ENCODE results near the gene SMARCA4. TPM values are rescaled to one million over a fixed set of nuclear protein-coding genes. Genes with fewer than 3 reads are reported as not detected.

The SMARCA4 gene
- polyA plus RNA-seq (ENCODE audit: low read depth in 6 of 6): 10 to 100 TPM in 1 of 6 donors, 1 to 10 TPM in 5; 4.1 to 21.9 (median 7.2) TPM

DNA sequence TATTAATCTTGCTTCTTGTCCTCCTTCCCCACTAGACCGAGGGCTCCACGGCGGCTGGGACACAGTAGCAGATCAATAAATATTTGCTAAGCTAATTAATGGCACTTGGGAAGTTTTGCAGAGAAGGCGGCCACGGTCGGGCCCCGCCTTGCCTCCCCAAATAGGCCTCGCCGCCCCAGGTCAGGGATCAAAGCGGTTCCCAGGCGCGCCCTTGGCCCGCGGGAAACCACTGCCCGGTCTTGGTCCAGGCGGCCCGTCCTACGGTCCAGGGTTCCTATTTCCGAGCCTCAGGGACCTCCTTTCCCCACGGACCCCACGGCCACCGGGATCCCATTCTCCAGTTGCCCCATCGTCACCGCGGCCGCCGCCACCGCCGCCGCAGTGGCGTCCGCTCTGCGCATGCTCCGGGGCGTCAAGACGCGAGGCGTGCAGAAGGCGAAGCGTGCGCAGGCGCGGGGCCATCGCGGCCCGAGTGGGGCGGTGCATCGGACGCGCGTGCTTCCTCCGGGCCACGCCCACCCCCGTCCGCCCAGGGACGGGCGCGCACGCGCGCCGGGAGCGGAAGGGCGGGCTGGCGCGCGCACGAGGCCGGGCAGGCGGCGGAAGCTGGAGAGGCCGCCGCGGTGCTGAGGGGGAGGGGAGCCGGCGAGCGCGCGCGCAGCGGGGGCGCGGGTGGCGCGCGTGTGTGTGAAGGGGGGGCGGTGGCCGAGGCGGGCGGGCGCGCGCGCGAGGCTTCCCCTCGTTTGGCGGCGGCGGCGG, at the start of gene SMARCA4:
Gene SMARCA4 (plus strand): TSS at position 717 of the 759 bp plus-strand sequence. CDS start 23,122 bp downstream, outside the sequence.
- Mint-ChIP-seq H3K27me3 (no peaks in the 10 kb centered on the region), H3K9me3 (no peaks in the 10 kb centered on the region), H3K4me3 (peak within 1 kb of the TSS; percentile 85 to 95 (median 92)), H3K27ac (peak within 1 kb of the TSS; percentile 87 to 94 (median 91)), H3K36me3 (no peaks in the 10 kb centered on the region), H3K4me1 (peaks cover 22 to 47% (median 46%) of the 10 kb centered on the region in 3 donors)
- DNase-seq (peak; percentile 99), ATAC-seq (ENCODE audit: low read depth in 2 of 2) (peak; percentile 78 to 79)

DNA sequence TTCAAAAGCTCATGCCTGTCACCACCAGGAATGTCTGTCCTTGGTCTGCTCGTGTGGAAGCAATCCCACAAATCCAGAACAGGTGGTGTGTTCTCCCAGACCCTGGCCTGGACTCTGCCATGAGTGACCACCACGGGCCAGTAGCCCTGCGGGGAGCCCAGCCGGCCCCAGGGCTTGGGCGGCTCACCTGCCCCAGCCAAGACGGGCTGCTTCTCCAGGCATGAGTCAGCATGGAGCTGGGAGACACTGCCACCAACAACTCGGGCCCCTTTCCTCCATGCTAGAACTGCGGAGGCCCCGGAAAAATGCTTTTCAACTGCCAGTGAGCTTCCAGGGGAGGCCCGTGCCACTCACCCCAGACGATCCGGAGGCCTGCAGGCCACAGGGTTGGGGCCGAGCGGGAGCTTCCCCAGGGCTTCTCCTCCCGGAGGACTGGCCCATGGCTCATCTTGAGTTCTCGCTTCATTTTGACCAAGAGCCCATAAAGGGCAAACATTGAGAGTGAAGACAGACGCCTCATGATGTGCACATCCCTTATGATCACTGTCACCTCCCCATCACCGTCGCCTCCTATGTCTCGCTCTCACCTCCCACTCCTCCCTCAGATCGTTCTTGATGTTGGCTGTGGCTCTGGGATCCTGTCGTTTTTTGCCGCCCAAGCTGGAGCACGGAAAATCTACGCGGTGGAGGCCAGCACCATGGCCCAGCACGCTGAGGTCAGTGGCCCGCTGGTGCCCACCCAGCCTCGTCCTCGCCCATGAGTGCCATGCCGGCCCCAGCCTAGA, 49.1 kb upstream of the SMARCA4 start:
- no peak for ATAC-seq (ENCODE audit: low read depth in 2 of 2)
- Mint-ChIP-seq H3K36me3 (no peaks in the 10 kb centered on the region), H3K27me3 (no peaks in the 10 kb centered on the region), H3K4me3 (no peak overlapping the region), H3K4me1 (peaks cover 0 to 5% (median 0%) of the 10 kb centered on the region in 3 donors), H3K9me3 (no peaks in the 10 kb centered on the region), H3K27ac (no peak overlapping the region)
- no peak for DNase-seq

DNA sequence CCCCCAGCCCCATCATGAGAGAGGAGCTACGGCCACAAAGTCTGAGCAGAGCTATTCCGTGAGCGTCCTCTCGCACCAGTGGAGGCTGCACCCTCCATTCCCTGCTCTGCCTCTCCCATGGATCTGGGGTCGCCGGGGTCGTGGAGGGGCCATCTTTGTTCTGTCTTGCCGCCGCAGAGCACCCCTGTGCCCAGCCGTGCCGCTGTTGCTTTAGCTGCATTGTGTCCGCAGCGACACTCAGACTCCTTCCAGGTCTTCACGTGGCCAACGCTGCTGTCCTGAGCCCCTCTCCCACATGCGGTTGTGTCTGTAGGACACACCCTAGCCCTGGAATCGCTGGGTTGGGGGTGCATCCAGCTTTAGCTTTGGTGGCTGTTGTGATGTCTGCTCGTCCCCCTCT, 48.2 kb upstream of the SMARCA4 start:
- Mint-ChIP-seq H3K36me3 (no peaks in the 10 kb centered on the region), H3K27ac (no peak overlapping the region), H3K9me3 (no peaks in the 10 kb centered on the region), H3K4me3 (peak overlapping the region in 1 of 8 donors; percentile 28), H3K4me1 (peaks cover 0 to 4% (median 0%) of the 10 kb centered on the region in 3 donors), H3K27me3 (no peaks in the 10 kb centered on the region)
- DNase-seq (no peak), ATAC-seq (ENCODE audit: low read depth in 2 of 2) (no peak)

DNA sequence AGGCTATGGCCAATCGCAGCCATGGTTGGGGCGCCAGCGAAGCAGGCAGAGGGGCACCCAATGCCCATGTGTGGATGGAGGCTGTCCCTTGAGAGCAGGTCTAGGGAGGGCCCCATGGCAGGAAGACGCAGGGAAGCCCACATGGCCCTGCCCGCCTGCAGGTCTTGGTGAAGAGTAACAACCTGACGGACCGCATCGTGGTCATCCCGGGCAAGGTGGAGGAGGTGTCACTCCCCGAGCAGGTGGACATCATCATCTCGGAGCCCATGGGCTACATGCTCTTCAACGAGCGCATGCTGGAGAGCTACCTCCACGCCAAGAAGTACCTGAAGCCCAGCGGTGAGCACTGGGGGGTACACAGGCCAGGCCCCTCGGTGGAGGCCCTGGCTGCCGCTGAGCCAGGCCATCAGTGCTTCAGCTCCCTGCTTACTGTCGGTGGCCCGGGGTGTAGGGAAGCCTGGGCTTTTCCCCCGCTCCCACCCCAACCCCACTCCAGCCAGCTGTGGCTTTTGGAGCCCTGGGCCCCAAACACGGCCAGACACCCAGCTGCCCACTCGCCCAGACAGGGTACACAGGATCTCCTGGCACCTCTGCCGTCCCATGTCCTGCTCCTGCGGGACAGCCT, 47.0 kb upstream of the SMARCA4 start:
- Mint-ChIP-seq H3K36me3 (no peaks in the 10 kb centered on the region), H3K4me3 (no peak overlapping the region), H3K27ac (peak overlapping the region in 1 of 6 donors; percentile 73), H3K27me3 (no peaks in the 10 kb centered on the region), H3K9me3 (no peaks in the 10 kb centered on the region), H3K4me1 (peaks cover 0 to 2% (median 0%) of the 10 kb centered on the region in 3 donors)
- no peak for ATAC-seq (ENCODE audit: low read depth in 2 of 2)
- DNase-seq: no peak

DNA sequence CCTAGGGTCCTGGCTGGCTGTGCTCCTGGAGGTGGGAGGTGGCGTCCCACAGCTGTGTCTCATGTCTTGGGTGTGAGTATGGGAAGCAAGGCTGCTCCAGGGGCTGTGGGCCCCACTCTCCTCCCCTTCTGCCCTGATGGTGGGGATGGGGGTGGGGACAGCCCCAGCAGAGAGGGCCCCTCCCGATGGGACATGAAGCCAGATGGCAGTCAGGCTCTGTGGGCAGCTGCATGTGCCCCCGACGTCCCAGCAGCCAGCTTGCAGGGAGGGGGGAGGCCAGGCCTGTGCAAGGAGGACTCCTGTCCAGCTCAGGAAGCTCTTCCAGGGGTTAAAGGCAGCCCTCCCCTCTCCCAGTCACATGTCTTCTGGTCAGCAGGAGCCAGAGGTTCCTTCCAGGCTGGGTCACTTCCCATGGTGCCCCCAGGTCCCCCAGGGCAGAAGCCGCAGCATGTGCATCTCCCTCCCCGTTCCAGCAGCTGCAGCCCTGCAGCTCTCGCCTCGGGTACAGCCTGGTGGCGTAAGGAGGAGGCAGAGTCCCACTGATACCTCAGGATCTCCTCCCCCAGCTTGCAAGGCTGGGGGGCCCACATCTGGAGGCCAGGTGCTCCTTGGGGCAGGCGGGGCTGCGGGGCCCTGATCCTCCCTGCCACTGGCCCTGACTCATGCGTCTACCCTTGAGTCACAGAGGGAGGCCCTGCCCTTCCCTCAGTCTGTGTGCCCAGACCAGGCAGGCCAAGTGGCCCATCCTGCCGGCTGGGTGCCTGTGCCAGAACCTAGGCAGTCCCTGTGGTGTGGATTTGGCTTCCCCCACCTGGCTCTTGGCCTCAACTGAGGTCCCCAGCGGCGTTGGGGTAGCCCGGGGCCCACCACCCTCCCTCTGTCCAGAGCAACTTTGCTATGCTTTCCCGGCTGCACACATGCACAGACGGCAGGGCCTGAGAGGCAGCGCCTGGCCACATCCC, 45.4 kb upstream of the SMARCA4 start:
- H3K27ac Mint-ChIP-seq: no peak overlapping the region
- ATAC-seq (ENCODE audit: low read depth in 2 of 2): no peak

DNA sequence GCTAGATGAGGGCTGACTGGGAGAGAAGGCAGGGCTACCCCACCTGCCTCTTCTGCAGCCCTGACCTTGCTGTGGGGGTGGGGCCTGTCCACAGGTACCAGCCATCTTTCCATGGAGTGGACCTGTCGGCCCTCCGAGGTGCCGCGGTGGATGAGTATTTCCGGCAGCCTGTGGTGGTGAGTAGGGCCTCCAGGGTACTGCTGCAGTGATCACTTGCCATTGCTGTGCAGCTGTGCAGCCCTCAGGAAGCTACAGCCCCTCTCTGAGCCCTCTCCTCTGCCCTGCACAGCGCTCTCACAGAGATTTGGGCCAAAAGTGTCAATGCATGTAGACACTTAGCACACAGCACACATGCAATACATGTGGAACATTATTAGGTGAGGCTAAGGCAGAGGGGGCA, 44.2 kb upstream of the SMARCA4 start:
- Mint-ChIP-seq H3K9me3 (no peaks in the 10 kb centered on the region), H3K4me3 (no peak overlapping the region), H3K27ac (no peak overlapping the region), H3K36me3 (peaks cover 0 to 7% of the 10 kb centered on the region in 2 donors), H3K4me1 (peaks cover 0 to 3% (median 2%) of the 10 kb centered on the region in 3 donors), H3K27me3 (no peaks in the 10 kb centered on the region)
- ATAC-seq (ENCODE audit: low read depth in 2 of 2) (no peak), DNase-seq (no peak)

More for the DNA sequence above, 45.4 kb upstream of the SMARCA4 start:
- H3K27me3 Mint-ChIP-seq: no peaks in the 10 kb centered on the region
- H3K36me3 Mint-ChIP-seq: no peaks in the 10 kb centered on the region
- no peaks in the 10 kb centered on the region for H3K9me3 Mint-ChIP-seq
- H3K4me3 Mint-ChIP-seq: no peak overlapping the region
- peaks cover 0 to 2% (median 0%) of the 10 kb centered on the region in 3 donors for H3K4me1 Mint-ChIP-seq
- DNase-seq: no peak

DNA sequence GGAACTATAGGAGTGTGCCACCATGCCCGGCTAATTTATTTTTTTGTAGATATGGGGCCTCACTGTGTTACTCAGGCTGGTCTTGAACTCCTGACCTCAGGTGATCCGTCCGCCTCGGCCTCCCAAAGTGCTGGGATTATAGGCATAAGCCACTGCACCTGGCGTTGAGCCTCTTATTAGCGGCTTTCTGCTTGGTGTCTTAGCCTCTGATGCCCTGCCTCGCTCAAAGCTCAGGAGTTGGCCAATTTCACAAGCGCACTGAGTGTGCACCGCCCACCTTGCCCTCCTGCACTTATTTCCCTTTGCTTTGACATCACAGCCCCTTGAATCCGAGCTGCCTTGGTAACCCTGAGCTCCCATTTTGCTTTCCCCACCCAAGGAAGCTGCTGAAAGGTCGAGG, 42.5 kb upstream of the SMARCA4 start:
- no peaks in the 10 kb centered on the region for H3K27me3 Mint-ChIP-seq
- ATAC-seq (ENCODE audit: low read depth in 2 of 2): no peak
- H3K27ac Mint-ChIP-seq: no peak overlapping the region
- H3K4me1 Mint-ChIP-seq: peaks cover 0 to 3% (median 2%) of the 10 kb centered on the region in 3 donors
- peaks cover 0 to 9% of the 10 kb centered on the region in 2 donors for H3K36me3 Mint-ChIP-seq
- no peak for DNase-seq
- no peak overlapping the region for H3K4me3 Mint-ChIP-seq
- no peaks in the 10 kb centered on the region for H3K9me3 Mint-ChIP-seq

DNA sequence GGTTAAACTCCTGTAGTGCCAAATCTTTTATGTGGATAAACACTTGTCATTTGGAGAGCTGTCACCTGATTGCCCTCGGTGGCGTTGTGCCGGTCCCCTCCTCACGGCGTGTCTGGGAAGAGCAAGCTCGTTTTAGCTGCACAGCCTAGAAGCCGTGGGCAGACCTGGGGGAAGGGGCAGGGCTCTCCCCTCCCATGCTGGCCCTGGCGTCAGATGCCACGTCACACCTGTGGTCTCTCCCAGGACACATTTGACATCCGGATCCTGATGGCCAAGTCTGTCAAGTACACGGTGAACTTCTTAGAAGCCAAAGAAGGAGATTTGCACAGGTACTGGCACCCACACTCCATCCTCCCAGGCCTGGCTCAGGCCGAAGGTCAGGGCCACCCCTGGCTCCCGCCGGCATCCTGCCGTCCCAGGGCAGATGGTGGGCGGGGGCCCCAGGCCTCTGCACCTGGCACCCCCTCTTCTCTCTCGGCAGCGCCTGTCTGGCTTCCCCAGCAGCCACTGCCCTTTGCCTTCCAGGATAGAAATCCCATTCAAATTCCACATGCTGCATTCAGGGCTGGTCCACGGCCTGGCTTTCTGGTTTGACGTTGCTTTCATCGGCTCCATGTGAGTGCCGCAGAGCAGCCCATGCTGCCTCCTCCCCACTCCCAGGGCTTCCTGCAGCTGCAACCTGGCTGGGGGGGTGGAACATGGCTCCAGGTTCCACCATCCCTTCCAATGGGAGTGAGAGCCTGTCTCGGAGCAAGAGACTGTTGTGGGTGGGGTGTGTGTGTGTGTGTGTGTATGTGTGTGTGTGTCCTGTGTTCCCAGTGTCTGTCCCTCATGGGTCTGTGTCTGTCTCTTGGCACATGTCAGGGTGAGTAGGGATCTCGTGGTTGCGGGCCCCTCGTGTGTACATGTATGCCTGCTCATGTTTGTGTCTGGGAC, 41.2 kb upstream of the SMARCA4 start:
- no peak for ATAC-seq (ENCODE audit: low read depth in 2 of 2)
- H3K4me1 Mint-ChIP-seq: peaks cover 2 to 4% (median 3%) of the 10 kb centered on the region in 3 donors
- no peaks in the 10 kb centered on the region for H3K9me3 Mint-ChIP-seq
- no peaks in the 10 kb centered on the region for H3K27me3 Mint-ChIP-seq
- H3K4me3 Mint-ChIP-seq: no peak overlapping the region
- H3K36me3 Mint-ChIP-seq: peaks cover 0 to 9% of the 10 kb centered on the region in 2 donors
- H3K27ac Mint-ChIP-seq: peak overlapping the region in 1 of 6 donors; percentile 59
- no peak for DNase-seq

DNA sequence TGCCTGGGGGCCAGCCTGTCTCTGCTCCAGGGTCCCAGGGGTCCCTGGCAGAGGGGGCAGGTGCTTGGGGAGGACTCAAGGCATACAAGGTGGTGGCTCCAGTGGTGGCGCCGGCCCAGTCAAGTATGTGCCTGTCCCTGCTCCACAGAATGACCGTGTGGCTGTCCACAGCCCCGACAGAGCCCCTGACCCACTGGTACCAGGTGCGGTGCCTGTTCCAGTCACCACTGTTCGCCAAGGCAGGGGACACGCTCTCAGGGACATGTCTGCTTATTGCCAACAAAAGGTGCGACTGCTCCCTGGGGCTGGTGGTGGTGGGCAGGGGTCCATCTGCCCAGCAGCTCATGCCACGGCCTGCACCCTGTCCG, 40.6 kb upstream of the SMARCA4 start:
- Mint-ChIP-seq H3K27ac (peak overlapping the region in 1 of 6 donors; percentile 59), H3K4me3 (no peak overlapping the region), H3K9me3 (no peaks in the 10 kb centered on the region), H3K27me3 (no peaks in the 10 kb centered on the region), H3K36me3 (peaks cover 0 to 9% of the 10 kb centered on the region in 2 donors), H3K4me1 (peaks cover 2 to 9% (median 3%) of the 10 kb centered on the region in 3 donors)
- ATAC-seq (ENCODE audit: low read depth in 2 of 2) (no peak), DNase-seq (no peak)

DNA sequence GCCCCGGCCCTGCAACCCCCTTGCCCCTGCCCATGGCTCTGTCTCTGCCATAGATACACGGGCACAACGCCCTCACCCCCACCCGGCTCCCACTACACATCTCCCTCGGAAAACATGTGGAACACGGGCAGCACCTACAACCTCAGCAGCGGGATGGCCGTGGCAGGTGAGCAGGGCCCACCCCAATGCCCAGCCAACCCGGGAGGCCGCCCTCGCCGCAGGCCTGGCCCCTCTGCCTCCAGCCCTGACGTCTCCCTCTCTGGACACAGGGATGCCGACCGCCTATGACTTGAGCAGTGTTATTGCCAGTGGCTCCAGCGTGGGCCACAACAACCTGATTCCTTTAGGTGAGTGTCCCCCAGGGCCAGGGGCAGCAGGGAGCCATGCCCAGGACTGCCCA, 40.0 kb upstream of the SMARCA4 start:
- peaks cover 2 to 12% (median 3%) of the 10 kb centered on the region in 3 donors for H3K4me1 Mint-ChIP-seq
- H3K27ac Mint-ChIP-seq: no peak overlapping the region
- no peak overlapping the region for H3K4me3 Mint-ChIP-seq
- H3K27me3 Mint-ChIP-seq: no peaks in the 10 kb centered on the region
- ATAC-seq (ENCODE audit: low read depth in 2 of 2): no peak
- H3K36me3 Mint-ChIP-seq: peaks cover 0 to 9% of the 10 kb centered on the region in 2 donors
- H3K9me3 Mint-ChIP-seq: no peaks in the 10 kb centered on the region
- DNase-seq: no peak

DNA sequence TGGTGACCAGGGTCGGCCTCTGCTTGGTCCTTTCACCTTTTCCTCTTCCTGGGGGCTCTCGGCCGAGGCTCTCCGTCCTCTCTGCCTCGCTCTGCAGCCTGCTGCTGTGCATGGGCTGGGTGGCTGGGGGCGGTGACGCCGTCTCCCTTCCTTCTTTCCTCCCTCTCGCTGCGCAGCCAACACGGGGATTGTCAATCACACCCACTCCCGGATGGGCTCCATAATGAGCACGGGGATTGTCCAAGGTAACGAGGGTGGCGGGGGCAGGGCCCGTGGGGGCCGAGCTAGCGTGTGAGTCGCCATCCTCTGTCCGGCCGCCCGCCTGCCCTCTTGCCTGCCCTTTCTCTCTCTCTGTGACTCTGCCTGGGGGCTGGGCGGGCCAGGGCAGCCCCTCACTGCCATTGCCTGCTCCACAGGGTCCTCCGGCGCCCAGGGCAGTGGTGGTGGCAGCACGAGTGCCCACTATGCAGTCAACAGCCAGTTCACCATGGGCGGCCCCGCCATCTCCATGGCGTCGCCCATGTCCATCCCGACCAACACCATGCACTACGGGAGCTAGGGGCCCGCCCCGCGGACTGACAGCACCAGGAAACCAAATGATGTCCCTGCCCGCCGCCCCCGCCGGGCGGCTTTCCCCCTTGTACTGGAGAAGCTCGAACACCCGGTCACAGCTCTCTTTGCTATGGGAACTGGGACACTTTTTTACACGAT, 39.5 kb upstream of the SMARCA4 start:
- Mint-ChIP-seq H3K4me1 (peaks cover 2 to 12% (median 3%) of the 10 kb centered on the region in 3 donors), H3K9me3 (no peaks in the 10 kb centered on the region), H3K36me3 (peaks cover 0 to 9% of the 10 kb centered on the region in 2 donors), H3K4me3 (no peak overlapping the region), H3K27me3 (no peaks in the 10 kb centered on the region), H3K27ac (no peak overlapping the region)
- DNase-seq (no peak), ATAC-seq (ENCODE audit: low read depth in 2 of 2) (no peak)
